Type B pancreatic cell (in vitro differentiated cells): Measurements from ENCODE around the gene NR0B2. TPM values are rescaled to one million over a fixed set of nuclear protein-coding genes. Genes with fewer than 3 reads are reported as not detected.

Experiments
- DNase-seq: peaks from one replicate; pipeline ENCODE4 v3.0.0; 2021; ENCODE audit warnings: mixed read lengths; ENCODE audit not compliant: unreplicated experiment; ENCODE audit errors: extremely low spot score
- H3K27ac Mint-ChIP-seq: 2 replicates; pipeline ENCODE4 v1.8.0; 2021; ENCODE audit warnings: mild to moderate bottlenecking, mixed read lengths
- H3K27me3 Mint-ChIP-seq: 2 replicates; pipeline ENCODE4 v1.8.0; 2021; ENCODE audit warnings: mixed read lengths
- H3K36me3 Mint-ChIP-seq: 2 replicates; pipeline ENCODE4 v1.8.0; 2021; ENCODE audit warnings: mixed read lengths
- H3K4me1 Mint-ChIP-seq: one replicate; pipeline ENCODE4 v1.8.0; 2021; ENCODE audit warnings: mixed read lengths; ENCODE audit not compliant: unreplicated experiment
- H3K4me3 Mint-ChIP-seq: 2 replicates; pipeline ENCODE4 v1.8.0; 2021; ENCODE audit warnings: mild to moderate bottlenecking, mixed read lengths
- H3K9me3 Mint-ChIP-seq: 2 replicates; pipeline ENCODE4 v1.8.0; 2021; ENCODE audit warnings: mixed read lengths
- CTCF ChIP-seq: fragments of 200-600 bp; sonication (generic); conservative IDR thresholded peaks from 2 replicates; pipeline ENCODE4 v1.5.0; 2021; ENCODE audit warnings: antibody characterized with exemption, mild to moderate bottlenecking
- total RNA-seq: library from RNA; stranded (reverse); gene quantifications from 2 replicates; pipeline ENCODE4 v1.2.1, GENCODE V29; 2021; ENCODE audit warnings: low replicate concordance

NR0B2 gene
- total RNA-seq, 1 donor from 2014 or later: 7.2 TPM

- no peaks in the 10 kb centered on the region for H3K4me1 Mint-ChIP-seq
- peaks cover 25% of the 10 kb centered on the region for H3K36me3 Mint-ChIP-seq
- no peaks in the 10 kb centered on the region for H3K9me3 Mint-ChIP-seq
- H3K27me3 Mint-ChIP-seq: no peaks in the 10 kb centered on the region
- no peak overlapping the region for H3K27ac Mint-ChIP-seq
- no peak for DNase-seq
- no peak for TF ChIP-seq CTCF
- no peak overlapping the region for H3K4me3 Mint-ChIP-seq
These were observed 28.9 kb upstream of the NR0B2 start for GRCh38 chr1:26942656-26943055.

- no peak overlapping the region for H3K4me3 Mint-ChIP-seq
- TF ChIP-seq CTCF: no peak
- H3K36me3 Mint-ChIP-seq: peaks cover 25% of the 10 kb centered on the region
- H3K27ac Mint-ChIP-seq: no peak overlapping the region
- no peaks in the 10 kb centered on the region for H3K9me3 Mint-ChIP-seq
- H3K27me3 Mint-ChIP-seq: no peaks in the 10 kb centered on the region
- H3K4me1 Mint-ChIP-seq: no peaks in the 10 kb centered on the region
- no peak for DNase-seq
These were observed 27.5 kb upstream of the NR0B2 start for GRCh38 chr1:26941311-26941710.

GRCh38 chr1:26938659-26939025, 24.9 kb upstream of the NR0B2 start:
- Mint-ChIP-seq H3K4me3 (no peak overlapping the region), H3K27me3 (no peaks in the 10 kb centered on the region), H3K36me3 (peaks cover 30% of the 10 kb centered on the region), H3K27ac (peak overlapping the region; percentile 56), H3K4me1 (no peaks in the 10 kb centered on the region), H3K9me3 (no peaks in the 10 kb centered on the region)
- no peak for DNase-seq
- TF ChIP-seq CTCF: peak; percentile 14

- H3K9me3 Mint-ChIP-seq: no peaks in the 10 kb centered on the region
- no peak overlapping the region for H3K27ac Mint-ChIP-seq
- H3K27me3 Mint-ChIP-seq: no peaks in the 10 kb centered on the region
- no peaks in the 10 kb centered on the region for H3K4me1 Mint-ChIP-seq
- no peak for DNase-seq
- H3K4me3 Mint-ChIP-seq: no peak overlapping the region
- TF ChIP-seq CTCF: no peak
- H3K36me3 Mint-ChIP-seq: peaks cover 25% of the 10 kb centered on the region
These were observed 24.4 kb upstream of the NR0B2 start for GRCh38 chr1:26938004-26938658.

GRCh38 chr1:26936823-26937222, 23.0 kb upstream of the NR0B2 start:
- Mint-ChIP-seq H3K36me3 (peaks cover 20% of the 10 kb centered on the region), H3K9me3 (no peaks in the 10 kb centered on the region), H3K4me1 (no peaks in the 10 kb centered on the region), H3K27me3 (no peaks in the 10 kb centered on the region), H3K4me3 (no peak overlapping the region), H3K27ac (no peak overlapping the region)
- DNase-seq: no peak
- TF ChIP-seq CTCF: no peak

- no peak for TF ChIP-seq CTCF
- no peaks in the 10 kb centered on the region for H3K9me3 Mint-ChIP-seq
- DNase-seq: no peak
- H3K4me1 Mint-ChIP-seq: no peaks in the 10 kb centered on the region
- H3K36me3 Mint-ChIP-seq: peaks cover 27% of the 10 kb centered on the region
- no peak overlapping the region for H3K27ac Mint-ChIP-seq
- no peaks in the 10 kb centered on the region for H3K27me3 Mint-ChIP-seq
- H3K4me3 Mint-ChIP-seq: no peak overlapping the region
These were observed 18.8 kb upstream of the NR0B2 start for GRCh38 chr1:26932531-26932930.
